H1 (cell line): ENCODE results near the gene CAMTA1.

ENCODE experiments used
- CHD2 ChIP-seq: IDR thresholded peaks from 2 replicates; pipeline ENCODE4 v1.6.1; 2012; ENCODE audit warnings: low read length, improper control_type of control experiment
- SUZ12 ChIP-seq: fragments of 200-600 bp; sonication (generic); IDR thresholded peaks from 2 replicates; pipeline ENCODE4 v1.6.1; 2012; ENCODE audit warnings: mild to moderate bottlenecking, inconsistent platforms, low read length, moderate library complexity, mixed read lengths
- ZNF274 ChIP-seq: IDR thresholded peaks from 2 replicates; pipeline ENCODE4 v1.7.0; 2012; ENCODE audit warnings: low read length, borderline replicate concordance; ENCODE audit errors: extremely low read depth

DNA sequence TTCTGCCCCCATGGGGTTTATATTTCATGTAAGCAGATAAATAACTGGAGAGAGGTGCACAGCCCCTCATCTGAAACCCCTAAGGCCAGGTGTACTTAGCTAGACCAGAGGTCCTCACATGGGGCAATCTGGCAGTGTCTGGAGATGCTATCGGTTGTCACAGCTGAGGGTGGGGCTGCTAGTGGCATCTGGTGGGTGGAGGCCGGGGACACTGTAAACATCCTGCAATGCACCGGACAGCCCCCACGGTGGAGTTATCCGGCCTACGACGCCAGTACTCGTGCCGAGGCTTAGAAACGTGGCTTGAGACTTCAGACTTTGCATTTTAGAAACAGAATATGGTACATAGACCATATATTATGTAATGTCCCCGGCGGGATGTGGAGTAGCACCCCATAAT, 799.4 kb downstream of the CAMTA1 start:
- TF ChIP-seq ZNF274 = no peak
- TF ChIP-seq SUZ12 = no peak
- no peak for TF ChIP-seq CHD2
